Activated T-helper 1 cell treated with Interleukin-2 at 50 U/mL for 16 hours (primary cell): Measurements from ENCODE around the gene TMPRSS7.

Source experiments
- DNase-seq: peaks from one replicate; pipeline ENCODE4 v3.0.0-alpha.2; 2020; ENCODE audit warnings: low read depth

The TMPRSS7 gene

DNA sequence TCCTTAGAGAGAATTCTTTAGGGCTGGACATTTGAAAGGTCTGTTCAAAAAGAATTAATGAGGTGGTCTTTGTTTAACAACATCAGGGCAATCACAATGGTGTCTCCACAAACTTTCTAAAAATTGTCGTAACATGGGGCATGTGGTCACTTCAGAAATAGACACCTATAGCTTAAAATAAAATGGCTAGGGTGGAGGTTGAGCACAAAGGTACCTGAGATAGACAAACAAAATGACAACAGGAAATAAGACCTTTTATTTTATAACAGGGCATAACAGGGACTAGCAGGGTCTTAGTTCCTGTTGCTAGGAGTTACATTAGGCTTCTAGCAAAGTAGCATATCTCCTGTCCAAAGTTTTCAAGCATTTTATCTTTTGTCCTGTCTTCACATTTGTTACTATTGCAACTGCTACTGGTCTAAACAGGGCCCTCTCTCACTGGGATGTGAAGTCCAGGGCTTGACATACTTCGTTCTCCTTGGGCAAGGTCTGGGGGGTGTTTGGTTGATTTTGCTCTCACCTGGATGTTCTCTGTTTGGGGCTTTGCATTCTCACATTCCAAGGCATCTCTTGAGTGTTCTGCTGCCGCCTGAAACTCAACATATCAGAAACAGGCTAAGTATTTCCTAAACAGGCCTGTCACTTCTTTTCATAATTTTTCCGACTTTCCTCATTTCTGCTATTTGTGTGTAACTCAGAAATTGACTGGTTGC is 95.5 kb downstream of the TMPRSS7 start:
- DNase-seq, result no peak

DNA sequence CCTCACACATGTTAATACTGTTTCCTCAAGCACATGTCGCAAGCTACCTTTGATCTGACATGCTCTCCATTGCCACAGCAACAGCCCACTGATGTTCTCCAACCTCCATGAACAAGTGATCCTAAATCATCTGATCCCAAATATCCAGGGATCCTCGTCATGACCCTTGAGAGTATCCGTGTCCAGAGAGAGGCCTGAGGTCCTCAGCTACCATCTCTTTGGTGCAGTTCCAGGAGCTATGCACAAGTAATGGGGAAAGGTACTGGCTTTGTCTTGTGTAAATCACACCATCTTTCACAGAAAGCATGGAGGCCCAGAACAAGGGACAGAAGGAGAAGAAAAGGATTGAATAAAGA is 96.1 kb downstream of the TMPRSS7 start:
- no peak for DNase-seq
